ENCODE measurements around the gene SEC61G.

- TF ChIP-seq CTCF (IDR thresholded peaks at IDR 0.05; ENCODE audit: low read depth, low read length, poor library complexity, severe bottlenecking): no peak
- no peak for TF ChIP-seq EZH2phosphoT487 (IDR thresholded peaks at IDR 0.05; ENCODE audit: borderline replicate concordance, low read length)
These were observed 22.3 kb upstream of the SEC61G start for GRCh38 chr7:54781134-54781920.

Data from DOHH2 (cell line).